K562 (cell line): ENCODE results near the gene ZNF273.

Experiments
- KAT2B ChIP-seq: IDR thresholded peaks from one replicate; pipeline ENCODE4 v1.6.1; 2012; ENCODE audit warnings: low read depth, mild to moderate bottlenecking, control low read depth, inconsistent platforms, low read length, moderate library complexity
- SMC3 ChIP-seq: conservative IDR thresholded peaks from 2 replicates; pipeline ENCODE4 v1.6.1; 2011; ENCODE audit warnings: low read depth, low read length, improper control_type of control experiment; ENCODE audit not compliant: insufficient read depth

- TF ChIP-seq KAT2B = no peak
- no peak for TF ChIP-seq SMC3
Observed at GRCh38 chr7:64876792-64877713, 26.0 kb upstream of the ZNF273 start.
